HepG2 (cell line): ENCODE data around the gene LONP1. TPM values are rescaled to one million over a fixed set of nuclear protein-coding genes. Genes with fewer than 3 reads are reported as not detected.

ENCODE experiments used
- HOXA5 ChIP-seq: sonication (generic); formaldehyde crosslinking; IDR thresholded peaks from 2 replicates; pipeline ENCODE4 v1.4.0; 2020; ENCODE audit warnings: missing genetic modification reagents
- KLF16 ChIP-seq, 2 experiments: sonication (generic) in 1 of 2; formaldehyde crosslinking in 1 of 2; IDR thresholded peaks; 2 replicates each; pipeline versions ENCODE4 v1.6.1 to v1.8.0; 2016 to 2023; ENCODE audit warnings: missing genetic modification reagents in 2 of 2, missing compliant biosample characterization in 1 of 2
- RBFOX2 ChIP-seq: fragments of 200-400 bp; formaldehyde crosslinking; IDR thresholded peaks from 2 replicates; pipeline ENCODE4 v1.6.1; 2017; ENCODE audit warnings: low read depth, mild to moderate bottlenecking, low read length
- RCOR2 ChIP-seq: IDR thresholded peaks from 2 replicates; pipeline ENCODE4 v1.6.1; 2016; ENCODE audit warnings: missing biosample characterization, missing genetic modification reagents
- SAFB2 ChIP-seq: sonication (generic); formaldehyde crosslinking; IDR thresholded peaks from 2 replicates; pipeline ENCODE4 v1.5.1; 2020; ENCODE audit warnings: missing genetic modification reagents, low read depth, mild to moderate bottlenecking, borderline replicate concordance
- SP4 ChIP-seq: sonication (generic); formaldehyde crosslinking; IDR thresholded peaks from 2 replicates; pipeline ENCODE4 v1.8.1; 2023; ENCODE audit warnings: mild to moderate bottlenecking, missing genetic modification reagents
- ZNF230 ChIP-seq: sonication (generic); formaldehyde crosslinking; IDR thresholded peaks from 2 replicates; pipeline ENCODE4 v1.4.0; 2020; ENCODE audit warnings: mild to moderate bottlenecking, missing genetic modification reagents
- ZNF552 ChIP-seq: sonication (generic); formaldehyde crosslinking; IDR thresholded peaks from 2 replicates; pipeline ENCODE4 v1.9.0; 2022; ENCODE audit warnings: missing genetic modification reagents, mild to moderate bottlenecking, borderline replicate concordance
- polyA plus RNA-seq, 8 experiments: library from polyadenylated mRNA; depleted of rRNA in 3 of 8; stranded (reverse) in 7 of 8; unstranded in 1 of 8; fragments of >200 nt; fragmentation: Illumina TruSeq in 4 of 8; extraction: Trizol in 4 of 8; gene quantifications; 2 replicates each; pipeline versions ENCODE4 v1.2.1 to v1.2.3, GENCODE V29; 2011 to 2016; ENCODE audit warnings: low read depth in 4 of 8, missing spikeins in 1 of 8, mixed read lengths in 1 of 8; ENCODE audit not compliant: insufficient read depth in 1 of 8
- total RNA-seq, 5 experiments: library from RNA; depleted of rRNA; stranded (reverse); fragments of >200 nt; fragmentation: Illumina TruSeq; extraction: Trizol; gene quantifications; 2 replicates each; pipeline ENCODE4 v1.2.3, GENCODE V29; 2016; ENCODE audit warnings: low read depth in 1 of 5
- TF ChIP-seq, protein P1 (sequence below): fragments of 450-650 bp; IDR thresholded peaks from 2 replicates; pipeline ENCODE4 v1.6.1; 2017; ENCODE audit warnings: mild to moderate bottlenecking
- TF ChIP-seq, protein P2 (sequence below): sonication (generic); formaldehyde crosslinking; IDR thresholded peaks from 2 replicates; pipeline ENCODE4 v1.5.0; 2020; ENCODE audit warnings: mild to moderate bottlenecking, missing genetic modification reagents, borderline replicate concordance
- TF ChIP-seq, protein P3 (sequence below): sonication (generic); formaldehyde crosslinking; IDR thresholded peaks from 2 replicates; pipeline ENCODE4 v1.9.0; 2021; ENCODE audit warnings: mild to moderate bottlenecking, missing genetic modification reagents
- TF ChIP-seq, protein P4 (sequence below): sonication (generic); formaldehyde crosslinking; IDR thresholded peaks from 2 replicates; pipeline ENCODE4 v1.4.0; 2020; ENCODE audit warnings: missing genetic modification reagents
- TF ChIP-seq, protein P5 (sequence below): IDR thresholded peaks from 2 replicates; pipeline ENCODE4 v1.6.1; 2012; ENCODE audit warnings: inconsistent platforms

The LONP1 gene
- total and polyA plus RNA-seq, 2 of the 13 experiments (the other 11 are each of a cell fraction or from before 2014, with no cell fraction given) = 59.5 to 76.8 TPM

DNA sequence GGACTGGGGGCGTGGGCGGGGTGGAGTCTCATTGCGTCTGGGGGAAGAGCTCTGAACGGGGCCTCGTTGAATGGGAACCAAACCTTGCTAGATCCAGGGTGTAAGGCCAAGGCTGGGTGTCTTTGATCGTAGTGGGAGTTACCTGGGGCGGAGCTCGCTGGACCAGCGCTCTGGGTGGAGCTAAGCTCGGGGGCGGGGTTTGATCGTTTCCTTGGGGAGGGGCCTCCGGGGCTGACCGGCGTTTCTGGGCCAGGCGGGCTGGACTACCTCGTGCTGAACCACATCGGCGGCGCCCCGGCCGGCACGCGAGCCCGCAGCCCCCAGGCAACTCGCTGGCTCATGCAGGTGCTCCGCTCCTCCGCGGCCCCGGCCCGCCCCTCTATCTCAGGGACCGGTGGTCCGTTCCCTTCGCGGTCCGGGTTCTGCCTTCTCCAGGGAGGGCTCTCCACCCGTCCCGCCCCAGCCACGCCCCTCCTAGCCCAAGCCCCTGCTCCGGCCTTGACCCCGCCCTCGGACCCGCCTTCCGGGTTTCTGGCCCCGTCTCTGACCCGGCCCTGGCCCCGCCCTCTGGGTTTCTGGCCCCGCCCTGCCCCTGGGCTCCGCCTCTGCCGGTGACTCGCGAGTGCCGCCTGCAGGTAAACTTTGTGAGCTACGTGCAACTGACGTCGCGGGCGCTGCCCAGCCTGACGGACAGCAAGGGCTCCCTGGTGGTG, 33.1 kb downstream of the LONP1 start (continued):
- TF ChIP-seq, protein P1, sequence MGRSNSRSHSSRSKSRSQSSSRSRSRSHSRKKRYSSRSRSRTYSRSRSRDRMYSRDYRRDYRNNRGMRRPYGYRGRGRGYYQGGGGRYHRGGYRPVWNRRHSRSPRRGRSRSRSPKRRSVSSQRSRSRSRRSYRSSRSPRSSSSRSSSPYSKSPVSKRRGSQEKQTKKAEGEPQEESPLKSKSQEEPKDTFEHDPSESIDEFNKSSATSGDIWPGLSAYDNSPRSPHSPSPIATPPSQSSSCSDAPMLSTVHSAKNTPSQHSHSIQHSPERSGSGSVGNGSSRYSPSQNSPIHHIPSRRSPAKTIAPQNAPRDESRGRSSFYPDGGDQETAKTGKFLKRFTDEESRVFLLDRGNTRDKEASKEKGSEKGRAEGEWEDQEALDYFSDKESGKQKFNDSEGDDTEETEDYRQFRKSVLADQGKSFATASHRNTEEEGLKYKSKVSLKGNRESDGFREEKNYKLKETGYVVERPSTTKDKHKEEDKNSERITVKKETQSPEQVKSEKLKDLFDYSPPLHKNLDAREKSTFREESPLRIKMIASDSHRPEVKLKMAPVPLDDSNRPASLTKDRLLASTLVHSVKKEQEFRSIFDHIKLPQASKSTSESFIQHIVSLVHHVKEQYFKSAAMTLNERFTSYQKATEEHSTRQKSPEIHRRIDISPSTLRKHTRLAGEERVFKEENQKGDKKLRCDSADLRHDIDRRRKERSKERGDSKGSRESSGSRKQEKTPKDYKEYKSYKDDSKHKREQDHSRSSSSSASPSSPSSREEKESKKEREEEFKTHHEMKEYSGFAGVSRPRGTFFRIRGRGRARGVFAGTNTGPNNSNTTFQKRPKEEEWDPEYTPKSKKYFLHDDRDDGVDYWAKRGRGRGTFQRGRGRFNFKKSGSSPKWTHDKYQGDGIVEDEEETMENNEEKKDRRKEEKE = no peak
- TF ChIP-seq ZNF552 (CRISPR knock-in tag) = no peak
- no peak for TF ChIP-seq KLF16 (CRISPR knock-in tag; IDR thresholded peaks at IDR 0.05)
- peak; percentile 99 for TF ChIP-seq SP4
- TF ChIP-seq, protein P2, sequence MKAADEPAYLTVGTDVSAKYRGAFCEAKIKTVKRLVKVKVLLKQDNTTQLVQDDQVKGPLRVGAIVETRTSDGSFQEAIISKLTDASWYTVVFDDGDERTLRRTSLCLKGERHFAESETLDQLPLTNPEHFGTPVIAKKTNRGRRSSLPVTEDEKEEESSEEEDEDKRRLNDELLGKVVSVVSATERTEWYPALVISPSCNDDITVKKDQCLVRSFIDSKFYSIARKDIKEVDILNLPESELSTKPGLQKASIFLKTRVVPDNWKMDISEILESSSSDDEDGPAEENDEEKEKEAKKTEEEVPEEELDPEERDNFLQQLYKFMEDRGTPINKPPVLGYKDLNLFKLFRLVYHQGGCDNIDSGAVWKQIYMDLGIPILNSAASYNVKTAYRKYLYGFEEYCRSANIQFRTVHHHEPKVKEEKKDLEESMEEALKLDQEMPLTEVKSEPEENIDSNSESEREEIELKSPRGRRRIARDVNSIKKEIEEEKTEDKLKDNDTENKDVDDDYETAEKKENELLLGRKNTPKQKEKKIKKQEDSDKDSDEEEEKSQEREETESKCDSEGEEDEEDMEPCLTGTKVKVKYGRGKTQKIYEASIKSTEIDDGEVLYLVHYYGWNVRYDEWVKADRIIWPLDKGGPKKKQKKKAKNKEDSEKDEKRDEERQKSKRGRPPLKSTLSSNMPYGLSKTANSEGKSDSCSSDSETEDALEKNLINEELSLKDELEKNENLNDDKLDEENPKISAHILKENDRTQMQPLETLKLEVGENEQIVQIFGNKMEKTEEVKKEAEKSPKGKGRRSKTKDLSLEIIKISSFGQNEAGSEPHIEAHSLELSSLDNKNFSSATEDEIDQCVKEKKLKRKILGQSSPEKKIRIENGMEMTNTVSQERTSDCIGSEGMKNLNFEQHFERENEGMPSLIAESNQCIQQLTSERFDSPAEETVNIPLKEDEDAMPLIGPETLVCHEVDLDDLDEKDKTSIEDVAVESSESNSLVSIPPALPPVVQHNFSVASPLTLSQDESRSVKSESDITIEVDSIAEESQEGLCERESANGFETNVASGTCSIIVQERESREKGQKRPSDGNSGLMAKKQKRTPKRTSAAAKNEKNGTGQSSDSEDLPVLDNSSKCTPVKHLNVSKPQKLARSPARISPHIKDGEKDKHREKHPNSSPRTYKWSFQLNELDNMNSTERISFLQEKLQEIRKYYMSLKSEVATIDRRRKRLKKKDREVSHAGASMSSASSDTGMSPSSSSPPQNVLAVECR (CRISPR knock-in tag) = peak; percentile 83; the same call in 1 of the 2 replicates
- peak; percentile 52; the same call in 1 of the 2 replicates for TF ChIP-seq HOXA5 (CRISPR knock-in tag)
- TF ChIP-seq ZNF230 (CRISPR knock-in tag) = no peak
- TF ChIP-seq, protein P3, sequence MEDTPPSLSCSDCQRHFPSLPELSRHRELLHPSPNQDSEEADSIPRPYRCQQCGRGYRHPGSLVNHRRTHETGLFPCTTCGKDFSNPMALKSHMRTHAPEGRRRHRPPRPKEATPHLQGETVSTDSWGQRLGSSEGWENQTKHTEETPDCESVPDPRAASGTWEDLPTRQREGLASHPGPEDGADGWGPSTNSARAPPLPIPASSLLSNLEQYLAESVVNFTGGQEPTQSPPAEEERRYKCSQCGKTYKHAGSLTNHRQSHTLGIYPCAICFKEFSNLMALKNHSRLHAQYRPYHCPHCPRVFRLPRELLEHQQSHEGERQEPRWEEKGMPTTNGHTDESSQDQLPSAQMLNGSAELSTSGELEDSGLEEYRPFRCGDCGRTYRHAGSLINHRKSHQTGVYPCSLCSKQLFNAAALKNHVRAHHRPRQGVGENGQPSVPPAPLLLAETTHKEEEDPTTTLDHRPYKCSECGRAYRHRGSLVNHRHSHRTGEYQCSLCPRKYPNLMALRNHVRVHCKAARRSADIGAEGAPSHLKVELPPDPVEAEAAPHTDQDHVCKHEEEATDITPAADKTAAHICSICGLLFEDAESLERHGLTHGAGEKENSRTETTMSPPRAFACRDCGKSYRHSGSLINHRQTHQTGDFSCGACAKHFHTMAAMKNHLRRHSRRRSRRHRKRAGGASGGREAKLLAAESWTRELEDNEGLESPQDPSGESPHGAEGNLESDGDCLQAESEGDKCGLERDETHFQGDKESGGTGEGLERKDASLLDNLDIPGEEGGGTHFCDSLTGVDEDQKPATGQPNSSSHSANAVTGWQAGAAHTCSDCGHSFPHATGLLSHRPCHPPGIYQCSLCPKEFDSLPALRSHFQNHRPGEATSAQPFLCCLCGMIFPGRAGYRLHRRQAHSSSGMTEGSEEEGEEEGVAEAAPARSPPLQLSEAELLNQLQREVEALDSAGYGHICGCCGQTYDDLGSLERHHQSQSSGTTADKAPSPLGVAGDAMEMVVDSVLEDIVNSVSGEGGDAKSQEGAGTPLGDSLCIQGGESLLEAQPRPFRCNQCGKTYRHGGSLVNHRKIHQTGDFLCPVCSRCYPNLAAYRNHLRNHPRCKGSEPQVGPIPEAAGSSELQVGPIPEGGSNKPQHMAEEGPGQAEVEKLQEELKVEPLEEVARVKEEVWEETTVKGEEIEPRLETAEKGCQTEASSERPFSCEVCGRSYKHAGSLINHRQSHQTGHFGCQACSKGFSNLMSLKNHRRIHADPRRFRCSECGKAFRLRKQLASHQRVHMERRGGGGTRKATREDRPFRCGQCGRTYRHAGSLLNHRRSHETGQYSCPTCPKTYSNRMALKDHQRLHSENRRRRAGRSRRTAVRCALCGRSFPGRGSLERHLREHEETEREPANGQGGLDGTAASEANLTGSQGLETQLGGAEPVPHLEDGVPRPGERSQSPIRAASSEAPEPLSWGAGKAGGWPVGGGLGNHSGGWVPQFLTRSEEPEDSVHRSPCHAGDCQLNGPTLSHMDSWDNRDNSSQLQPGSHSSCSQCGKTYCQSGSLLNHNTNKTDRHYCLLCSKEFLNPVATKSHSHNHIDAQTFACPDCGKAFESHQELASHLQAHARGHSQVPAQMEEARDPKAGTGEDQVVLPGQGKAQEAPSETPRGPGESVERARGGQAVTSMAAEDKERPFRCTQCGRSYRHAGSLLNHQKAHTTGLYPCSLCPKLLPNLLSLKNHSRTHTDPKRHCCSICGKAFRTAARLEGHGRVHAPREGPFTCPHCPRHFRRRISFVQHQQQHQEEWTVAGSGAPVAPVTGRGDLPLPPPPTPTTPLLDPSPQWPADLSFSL (CRISPR knock-in tag) = no peak
- no peak for TF ChIP-seq RCOR2 (CRISPR knock-in tag)
- TF ChIP-seq RBFOX2 = no peak; the same call in 1 of the 2 replicates
- no peak for TF ChIP-seq SAFB2 (CRISPR knock-in tag)
- TF ChIP-seq, protein P4, sequence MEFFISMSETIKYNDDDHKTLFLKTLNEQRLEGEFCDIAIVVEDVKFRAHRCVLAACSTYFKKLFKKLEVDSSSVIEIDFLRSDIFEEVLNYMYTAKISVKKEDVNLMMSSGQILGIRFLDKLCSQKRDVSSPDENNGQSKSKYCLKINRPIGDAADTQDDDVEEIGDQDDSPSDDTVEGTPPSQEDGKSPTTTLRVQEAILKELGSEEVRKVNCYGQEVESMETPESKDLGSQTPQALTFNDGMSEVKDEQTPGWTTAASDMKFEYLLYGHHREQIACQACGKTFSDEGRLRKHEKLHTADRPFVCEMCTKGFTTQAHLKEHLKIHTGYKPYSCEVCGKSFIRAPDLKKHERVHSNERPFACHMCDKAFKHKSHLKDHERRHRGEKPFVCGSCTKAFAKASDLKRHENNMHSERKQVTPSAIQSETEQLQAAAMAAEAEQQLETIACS (CRISPR knock-in tag) = no peak
- TF ChIP-seq, protein P5, sequence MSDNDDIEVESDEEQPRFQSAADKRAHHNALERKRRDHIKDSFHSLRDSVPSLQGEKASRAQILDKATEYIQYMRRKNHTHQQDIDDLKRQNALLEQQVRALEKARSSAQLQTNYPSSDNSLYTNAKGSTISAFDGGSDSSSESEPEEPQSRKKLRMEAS = peak; percentile 30
